Suprapubic skin (tissue), 4 donors: Measurements from ENCODE around the gene CASK. TPM values are rescaled to one million over a fixed set of nuclear protein-coding genes. Genes with fewer than 3 reads are reported as not detected.

Experiments
- DNase-seq, 2 donors: peaks; one replicate each; pipeline ENCODE4 v3.0.0-alpha.2; 2019; ENCODE audit warnings: low spot score in 2 of 2
- H3K27ac ChIP-seq: fragments of 200-600 bp; sonication (generic); one replicate; pipeline ENCODE4 v1.5.1; 2019
- H3K27me3 ChIP-seq: fragments of 200-600 bp; sonication (generic); one replicate; pipeline ENCODE4 v1.5.1; 2019
- H3K36me3 ChIP-seq: fragments of 200-600 bp; sonication (generic); one replicate; pipeline ENCODE4 v1.5.1; 2019
- H3K4me1 ChIP-seq: fragments of 200-600 bp; sonication (generic); one replicate; pipeline ENCODE4 v1.5.1; 2019
- H3K4me3 ChIP-seq: fragments of 200-600 bp; sonication (generic); one replicate; pipeline ENCODE4 v1.5.1; 2019; ENCODE audit warnings: mild to moderate bottlenecking
- H3K9me3 ChIP-seq: fragments of 200-600 bp; sonication (generic); one replicate; pipeline ENCODE4 v1.5.1; 2019
- EP300 ChIP-seq: sonication (generic); formaldehyde crosslinking; IDR thresholded peaks from one replicate; pipeline ENCODE4 v1.6.1; 2017; ENCODE audit warnings: antibody characterized with exemption
- POLR2A ChIP-seq, 2 donors: fragments of 450-650 bp; IDR thresholded peaks; one replicate each; pipeline ENCODE4 v1.6.1; 2017; ENCODE audit warnings: antibody characterized with exemption in 2 of 2, mild to moderate bottlenecking in 2 of 2, moderate library complexity in 2 of 2
- POLR2AphosphoS5 ChIP-seq, 3 donors: sonication (generic); formaldehyde crosslinking; IDR thresholded peaks; one replicate each; pipeline ENCODE4 v1.6.1; 2017; ENCODE audit warnings: antibody characterized with exemption in 3 of 3
- WGBS: methylation state at CpG from one replicate; pipeline ENCODE4 v1.1.5; 2018; 5-methylcytosine and 5-hydroxymethylcytosine counted together
- total RNA-seq, 4 donors: library from RNA; depleted of rRNA; stranded (reverse); fragments of >200 nt; gene quantifications; one replicate each; pipeline ENCODE4 v1.1.0, GENCODE V29; 2016
- TF ChIP-seq, protein P1 (sequence below), 2 donors: fragments of 200-600 bp in 1 of 2; fragments of 450-650 bp in 1 of 2; sonication (generic) in 1 of 2; IDR thresholded peaks; one replicate each; pipeline ENCODE4 v1.5.1; 2016 to 2019; ENCODE audit warnings: antibody characterized with exemption in 2 of 2, mild to moderate bottlenecking in 1 of 2, moderate library complexity in 1 of 2

CASK gene
- total RNA-seq, 4 donors from 2014 or later, result 19.4 to 28.6 (median 25.3) TPM

DNA sequence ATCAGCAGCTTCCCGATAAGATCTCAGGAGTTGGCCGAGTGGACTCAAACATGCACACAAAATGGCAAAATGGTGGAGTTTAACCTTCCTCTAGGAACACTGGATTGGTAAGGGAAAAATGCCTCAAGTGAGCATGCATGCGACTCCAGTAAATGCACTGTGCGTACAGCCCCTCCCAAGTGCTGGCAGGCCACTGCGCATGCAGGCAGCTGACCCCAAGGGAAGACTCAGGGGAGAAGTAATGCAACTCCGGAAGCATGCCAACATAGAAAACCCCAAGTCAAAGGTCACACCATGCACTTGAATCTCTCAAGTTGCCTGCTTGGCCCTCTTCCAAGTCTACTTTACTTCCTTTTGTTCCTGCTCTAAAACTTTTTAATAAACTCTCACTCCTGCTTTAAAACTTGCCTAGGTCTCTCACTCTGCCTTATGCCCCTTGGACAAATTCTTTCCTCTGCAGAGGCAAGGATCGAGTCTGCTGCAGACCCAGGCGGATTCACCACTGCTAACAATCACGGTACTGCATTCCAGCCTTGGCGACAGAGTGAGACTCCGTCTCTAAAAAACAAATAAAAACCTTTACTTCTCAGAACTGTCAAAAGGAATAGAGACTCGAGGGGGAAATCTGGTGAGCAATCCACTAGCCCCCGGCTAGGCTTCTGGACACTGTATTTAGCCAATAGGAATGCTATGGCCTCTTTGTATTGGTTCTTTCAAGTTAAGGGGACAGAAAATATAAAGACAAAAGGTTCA is 442.7 kb downstream of the CASK start:
- H3K27me3 ChIP-seq, result no peaks in the 10 kb centered on the region
- no peak overlapping the region for H3K27ac ChIP-seq
- no peaks in the 10 kb centered on the region for H3K9me3 ChIP-seq
- no peak for DNase-seq
- no peaks in the 10 kb centered on the region for H3K4me1 ChIP-seq
- no peaks in the 10 kb centered on the region for H3K36me3 ChIP-seq
- 84% methylated on average over 13 of the region's 13 CpGs for WGBS
- H3K4me3 ChIP-seq, result no peak overlapping the region
- TF ChIP-seq, protein P1, sequence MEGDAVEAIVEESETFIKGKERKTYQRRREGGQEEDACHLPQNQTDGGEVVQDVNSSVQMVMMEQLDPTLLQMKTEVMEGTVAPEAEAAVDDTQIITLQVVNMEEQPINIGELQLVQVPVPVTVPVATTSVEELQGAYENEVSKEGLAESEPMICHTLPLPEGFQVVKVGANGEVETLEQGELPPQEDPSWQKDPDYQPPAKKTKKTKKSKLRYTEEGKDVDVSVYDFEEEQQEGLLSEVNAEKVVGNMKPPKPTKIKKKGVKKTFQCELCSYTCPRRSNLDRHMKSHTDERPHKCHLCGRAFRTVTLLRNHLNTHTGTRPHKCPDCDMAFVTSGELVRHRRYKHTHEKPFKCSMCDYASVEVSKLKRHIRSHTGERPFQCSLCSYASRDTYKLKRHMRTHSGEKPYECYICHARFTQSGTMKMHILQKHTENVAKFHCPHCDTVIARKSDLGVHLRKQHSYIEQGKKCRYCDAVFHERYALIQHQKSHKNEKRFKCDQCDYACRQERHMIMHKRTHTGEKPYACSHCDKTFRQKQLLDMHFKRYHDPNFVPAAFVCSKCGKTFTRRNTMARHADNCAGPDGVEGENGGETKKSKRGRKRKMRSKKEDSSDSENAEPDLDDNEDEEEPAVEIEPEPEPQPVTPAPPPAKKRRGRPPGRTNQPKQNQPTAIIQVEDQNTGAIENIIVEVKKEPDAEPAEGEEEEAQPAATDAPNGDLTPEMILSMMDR (IDR thresholded peaks at IDR 0.05), result no peak
- TF ChIP-seq POLR2A (IDR thresholded peaks at IDR 0.05) (no peak), EP300 (no peak), POLR2AphosphoS5 (IDR thresholded peaks at IDR 0.05) (no peak)

GRCh38 chrX:41478381-41478911 is 444.9 kb downstream of the CASK start:
- DNase-seq, result no peak
- TF ChIP-seq POLR2AphosphoS5 (IDR thresholded peaks at IDR 0.05) (no peak), EP300 (no peak), POLR2A (IDR thresholded peaks at IDR 0.05) (no peak)
- TF ChIP-seq, protein P1 (IDR thresholded peaks at IDR 0.05), result no peak
- H3K4me3 ChIP-seq, result no peak overlapping the region
- no peaks in the 10 kb centered on the region for H3K27me3 ChIP-seq
- no peaks in the 10 kb centered on the region for H3K4me1 ChIP-seq
- 57% methylated on average over 6 of the region's 6 CpGs for WGBS
- H3K9me3 ChIP-seq, result no peaks in the 10 kb centered on the region
- no peak overlapping the region for H3K27ac ChIP-seq
- H3K36me3 ChIP-seq, result no peaks in the 10 kb centered on the region

GRCh38 chrX:41475591-41476241 is 447.6 kb downstream of the CASK start:
- no peak for DNase-seq
- H3K27me3 ChIP-seq, result no peaks in the 10 kb centered on the region
- no peak for TF ChIP-seq POLR2A (IDR thresholded peaks at IDR 0.05)
- TF ChIP-seq, protein P1 (IDR thresholded peaks at IDR 0.05), result no peak
- TF ChIP-seq POLR2AphosphoS5 (IDR thresholded peaks at IDR 0.05), result no peak
- no peak for TF ChIP-seq EP300
- WGBS, result 39% methylated on average over 11 of the region's 12 CpGs
- no peak overlapping the region for H3K4me3 ChIP-seq
- H3K9me3 ChIP-seq, result no peaks in the 10 kb centered on the region
- no peaks in the 10 kb centered on the region for H3K4me1 ChIP-seq
- H3K27ac ChIP-seq, result no peak overlapping the region
- H3K36me3 ChIP-seq, result no peaks in the 10 kb centered on the region

- no peaks in the 10 kb centered on the region for H3K27me3 ChIP-seq
- H3K27ac ChIP-seq, result no peak overlapping the region
- WGBS, result 67% methylated on average over 6 of the region's 6 CpGs
- TF ChIP-seq, protein P1 (IDR thresholded peaks at IDR 0.05), result no peak
- TF ChIP-seq POLR2AphosphoS5 (IDR thresholded peaks at IDR 0.05) (no peak), EP300 (no peak), POLR2A (IDR thresholded peaks at IDR 0.05) (no peak)
- no peaks in the 10 kb centered on the region for H3K4me1 ChIP-seq
- DNase-seq, result no peak
- H3K4me3 ChIP-seq, result no peak overlapping the region
- H3K36me3 ChIP-seq, result no peaks in the 10 kb centered on the region
- no peaks in the 10 kb centered on the region for H3K9me3 ChIP-seq
Measured at GRCh38 chrX:41475191-41475590, 448.2 kb downstream of the CASK start.

DNA sequence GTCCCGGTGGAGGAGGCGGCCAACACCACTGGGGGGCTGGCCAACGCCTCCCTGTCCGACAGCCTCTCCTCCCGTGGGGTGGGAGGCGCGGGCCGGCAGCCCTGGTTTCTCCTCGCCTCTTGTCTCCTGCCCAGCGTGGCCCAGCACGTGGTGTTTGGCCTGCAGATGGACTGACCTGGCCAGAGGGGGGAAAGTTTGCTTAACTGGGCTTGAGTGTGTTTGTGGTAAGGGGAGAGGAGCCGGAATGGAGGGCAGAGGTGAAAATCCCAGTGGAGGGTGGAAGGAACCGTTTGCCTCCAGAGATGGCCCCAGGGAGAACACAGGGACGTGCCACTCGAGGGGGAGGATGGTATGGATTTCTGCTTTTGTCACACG is 448.6 kb downstream of the CASK start:
- no peaks in the 10 kb centered on the region for H3K36me3 ChIP-seq
- 87% methylated on average over 12 of the region's 16 CpGs for WGBS
- no peaks in the 10 kb centered on the region for H3K4me1 ChIP-seq
- H3K27me3 ChIP-seq, result no peaks in the 10 kb centered on the region
- H3K9me3 ChIP-seq, result no peaks in the 10 kb centered on the region
- no peak for DNase-seq
- H3K27ac ChIP-seq, result no peak overlapping the region
- H3K4me3 ChIP-seq, result no peak overlapping the region
- TF ChIP-seq POLR2A (IDR thresholded peaks at IDR 0.05) (no peak), POLR2AphosphoS5 (IDR thresholded peaks at IDR 0.05) (no peak)
